HL-60 (cell line): ENCODE results near the gene CHTOP.

ENCODE experiments used
- DNase-seq, 2 experiments: peaks; one replicate each; pipeline ENCODE4 v3.0.0-alpha.2; 2010 to 2020; ENCODE audit warnings: low read depth in 1 of 2, low spot score in 1 of 2
- H3K27ac ChIP-seq: fragments of 250-450 bp; sonication (Bioruptor Pico); replicated peaks from 2 replicates; pipeline ENCODE4 v1.5.1; 2020; ENCODE audit warnings: mild to moderate bottlenecking, moderate library complexity
- H3K27me3 ChIP-seq: fragments of 250-450 bp; sonication (Bioruptor Pico); 2 replicates; pipeline ENCODE4 v1.5.1; 2021; ENCODE audit warnings: mild to moderate bottlenecking, moderate library complexity; ENCODE audit not compliant: insufficient read depth, poor library complexity, severe bottlenecking
- H3K4me3 ChIP-seq: replicated peaks from 2 replicates; pipeline ENCODE4 v1.5.1; 2011; ENCODE audit warnings: mild to moderate bottlenecking, control low read depth, low read length; ENCODE audit not compliant: insufficient read depth
- GABPA ChIP-seq: IDR thresholded peaks from 2 replicates; pipeline ENCODE4 v1.6.1; 2012; ENCODE audit warnings: low read depth
- POLR2AphosphoS5 ChIP-seq: IDR thresholded peaks from 2 replicates; pipeline ENCODE4 v1.6.1; 2012; ENCODE audit warnings: low read depth
- SPI1 ChIP-seq: IDR thresholded peaks from 2 replicates; pipeline ENCODE4 v1.6.1; 2012; ENCODE audit warnings: low read depth, mild to moderate bottlenecking, borderline replicate concordance
- TF ChIP-seq, protein P1 (sequence below): IDR thresholded peaks from 2 replicates; pipeline ENCODE4 v1.6.1; 2012; ENCODE audit warnings: low read depth; ENCODE audit not compliant: insufficient replicate concordance
- TF ChIP-seq, protein P2 (sequence below): IDR thresholded peaks from one replicate; pipeline ENCODE4 v1.5.1; 2011; ENCODE audit warnings: low read length, control low read depth, inconsistent platforms; ENCODE audit not compliant: insufficient read depth

CHTOP gene

DNA sequence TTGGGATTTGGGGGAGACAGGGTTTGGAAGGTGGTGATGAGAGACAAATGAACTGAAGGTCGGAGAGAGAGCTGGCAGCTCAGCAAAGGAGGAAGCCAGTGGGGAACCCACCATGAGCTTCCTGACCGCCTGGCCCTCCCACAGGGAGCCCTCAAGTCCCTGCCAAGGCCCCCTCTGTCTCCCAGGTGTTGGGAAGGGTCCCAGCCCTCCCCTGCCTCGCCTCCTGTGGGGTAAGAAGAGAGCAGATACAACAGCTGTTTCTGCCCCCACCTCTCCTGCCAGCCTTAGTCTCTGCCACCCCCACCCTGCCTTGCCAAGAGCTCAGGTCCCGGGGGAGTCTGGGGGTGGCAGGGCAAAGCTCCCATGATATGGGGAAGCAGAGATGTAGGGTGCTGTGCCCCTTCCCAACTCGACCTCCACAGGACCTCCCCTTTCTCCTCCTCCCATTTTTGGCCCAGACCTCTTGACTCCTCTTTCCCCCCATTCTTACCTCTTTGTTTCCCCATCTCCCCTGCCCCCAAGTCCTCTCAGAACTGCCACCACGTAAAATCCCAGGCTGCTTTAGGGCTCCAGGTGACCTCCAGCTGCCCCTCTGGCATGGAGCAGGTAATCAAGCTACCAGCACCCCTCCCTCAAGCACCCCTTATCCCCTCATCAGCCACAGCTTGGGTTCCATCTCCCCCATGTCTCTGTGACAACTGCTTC, 5.1 kb upstream of the CHTOP start:
- Histone ChIP-seq H3K27ac (no peak overlapping the region), H3K4me3 (no peak overlapping the region), H3K27me3 (no peaks in the 10 kb centered on the region)
- DNase-seq = no peak
- TF ChIP-seq SPI1 = no peak
- TF ChIP-seq, protein P1, sequence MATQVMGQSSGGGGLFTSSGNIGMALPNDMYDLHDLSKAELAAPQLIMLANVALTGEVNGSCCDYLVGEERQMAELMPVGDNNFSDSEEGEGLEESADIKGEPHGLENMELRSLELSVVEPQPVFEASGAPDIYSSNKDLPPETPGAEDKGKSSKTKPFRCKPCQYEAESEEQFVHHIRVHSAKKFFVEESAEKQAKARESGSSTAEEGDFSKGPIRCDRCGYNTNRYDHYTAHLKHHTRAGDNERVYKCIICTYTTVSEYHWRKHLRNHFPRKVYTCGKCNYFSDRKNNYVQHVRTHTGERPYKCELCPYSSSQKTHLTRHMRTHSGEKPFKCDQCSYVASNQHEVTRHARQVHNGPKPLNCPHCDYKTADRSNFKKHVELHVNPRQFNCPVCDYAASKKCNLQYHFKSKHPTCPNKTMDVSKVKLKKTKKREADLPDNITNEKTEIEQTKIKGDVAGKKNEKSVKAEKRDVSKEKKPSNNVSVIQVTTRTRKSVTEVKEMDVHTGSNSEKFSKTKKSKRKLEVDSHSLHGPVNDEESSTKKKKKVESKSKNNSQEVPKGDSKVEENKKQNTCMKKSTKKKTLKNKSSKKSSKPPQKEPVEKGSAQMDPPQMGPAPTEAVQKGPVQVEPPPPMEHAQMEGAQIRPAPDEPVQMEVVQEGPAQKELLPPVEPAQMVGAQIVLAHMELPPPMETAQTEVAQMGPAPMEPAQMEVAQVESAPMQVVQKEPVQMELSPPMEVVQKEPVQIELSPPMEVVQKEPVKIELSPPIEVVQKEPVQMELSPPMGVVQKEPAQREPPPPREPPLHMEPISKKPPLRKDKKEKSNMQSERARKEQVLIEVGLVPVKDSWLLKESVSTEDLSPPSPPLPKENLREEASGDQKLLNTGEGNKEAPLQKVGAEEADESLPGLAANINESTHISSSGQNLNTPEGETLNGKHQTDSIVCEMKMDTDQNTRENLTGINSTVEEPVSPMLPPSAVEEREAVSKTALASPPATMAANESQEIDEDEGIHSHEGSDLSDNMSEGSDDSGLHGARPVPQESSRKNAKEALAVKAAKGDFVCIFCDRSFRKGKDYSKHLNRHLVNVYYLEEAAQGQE = no peak
- no peak for TF ChIP-seq POLR2AphosphoS5
- TF ChIP-seq, protein P2, sequence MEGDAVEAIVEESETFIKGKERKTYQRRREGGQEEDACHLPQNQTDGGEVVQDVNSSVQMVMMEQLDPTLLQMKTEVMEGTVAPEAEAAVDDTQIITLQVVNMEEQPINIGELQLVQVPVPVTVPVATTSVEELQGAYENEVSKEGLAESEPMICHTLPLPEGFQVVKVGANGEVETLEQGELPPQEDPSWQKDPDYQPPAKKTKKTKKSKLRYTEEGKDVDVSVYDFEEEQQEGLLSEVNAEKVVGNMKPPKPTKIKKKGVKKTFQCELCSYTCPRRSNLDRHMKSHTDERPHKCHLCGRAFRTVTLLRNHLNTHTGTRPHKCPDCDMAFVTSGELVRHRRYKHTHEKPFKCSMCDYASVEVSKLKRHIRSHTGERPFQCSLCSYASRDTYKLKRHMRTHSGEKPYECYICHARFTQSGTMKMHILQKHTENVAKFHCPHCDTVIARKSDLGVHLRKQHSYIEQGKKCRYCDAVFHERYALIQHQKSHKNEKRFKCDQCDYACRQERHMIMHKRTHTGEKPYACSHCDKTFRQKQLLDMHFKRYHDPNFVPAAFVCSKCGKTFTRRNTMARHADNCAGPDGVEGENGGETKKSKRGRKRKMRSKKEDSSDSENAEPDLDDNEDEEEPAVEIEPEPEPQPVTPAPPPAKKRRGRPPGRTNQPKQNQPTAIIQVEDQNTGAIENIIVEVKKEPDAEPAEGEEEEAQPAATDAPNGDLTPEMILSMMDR = no peak
- no peak for TF ChIP-seq GABPA

DNA sequence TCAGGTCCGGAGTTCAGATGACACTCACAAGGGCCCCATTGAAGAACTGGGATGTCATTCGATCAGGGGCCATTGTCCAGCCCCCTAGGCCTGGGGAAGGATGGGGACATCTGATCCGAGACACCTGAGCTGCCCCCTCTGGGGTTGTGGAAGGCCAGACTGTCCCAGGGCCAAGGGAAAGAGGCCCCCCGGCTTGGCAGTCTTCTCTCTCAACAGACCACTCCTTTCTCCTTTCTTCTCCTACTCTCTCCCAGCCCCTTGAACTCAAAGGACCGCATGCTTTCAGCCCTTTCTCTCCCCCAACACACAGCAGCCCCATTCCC, 4.6 kb upstream of the CHTOP start:
- no peak for DNase-seq
- no peak for TF ChIP-seq POLR2AphosphoS5
- no peak for TF ChIP-seq GABPA
- no peak for TF ChIP-seq SPI1
- TF ChIP-seq, protein P2 = no peak
- TF ChIP-seq, protein P1 = no peak

DNA sequence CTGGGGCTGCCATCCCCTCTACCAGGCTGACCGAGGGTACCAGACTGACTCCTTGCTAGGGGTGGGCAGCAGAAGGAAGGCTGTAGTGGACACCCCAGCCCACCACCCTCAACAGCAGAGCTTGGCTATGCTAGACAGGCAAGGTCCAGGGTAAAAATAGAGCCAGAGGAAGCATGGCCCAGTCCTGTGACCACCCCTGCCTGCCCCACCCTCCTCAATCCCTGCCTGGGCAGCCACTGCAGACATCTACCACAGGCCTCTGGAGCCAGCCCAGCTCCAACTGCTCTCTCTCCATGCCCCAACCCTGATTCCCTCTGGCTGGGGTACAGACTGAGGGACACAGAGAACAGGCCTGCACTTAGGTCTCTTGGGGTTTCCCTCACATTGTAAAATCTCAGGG, 3.9 kb upstream of the CHTOP start:
- no peak for DNase-seq

More for the DNA sequence above, 4.6 kb upstream of the CHTOP start:
- no peaks in the 10 kb centered on the region for H3K27me3 ChIP-seq
- H3K27ac ChIP-seq = no peak overlapping the region
- H3K4me3 ChIP-seq = no peak overlapping the region

More for the DNA sequence above, 3.9 kb upstream of the CHTOP start:
- Histone ChIP-seq H3K27me3 (no peaks in the 10 kb centered on the region), H3K4me3 (no peak overlapping the region), H3K27ac (no peak overlapping the region)
- TF ChIP-seq POLR2AphosphoS5 (no peak), GABPA (no peak), SPI1 (no peak)
- TF ChIP-seq, protein P1 = no peak
- TF ChIP-seq, protein P2 = no peak
